ENCODE measurements around the gene IRF2BP1.

DNA sequence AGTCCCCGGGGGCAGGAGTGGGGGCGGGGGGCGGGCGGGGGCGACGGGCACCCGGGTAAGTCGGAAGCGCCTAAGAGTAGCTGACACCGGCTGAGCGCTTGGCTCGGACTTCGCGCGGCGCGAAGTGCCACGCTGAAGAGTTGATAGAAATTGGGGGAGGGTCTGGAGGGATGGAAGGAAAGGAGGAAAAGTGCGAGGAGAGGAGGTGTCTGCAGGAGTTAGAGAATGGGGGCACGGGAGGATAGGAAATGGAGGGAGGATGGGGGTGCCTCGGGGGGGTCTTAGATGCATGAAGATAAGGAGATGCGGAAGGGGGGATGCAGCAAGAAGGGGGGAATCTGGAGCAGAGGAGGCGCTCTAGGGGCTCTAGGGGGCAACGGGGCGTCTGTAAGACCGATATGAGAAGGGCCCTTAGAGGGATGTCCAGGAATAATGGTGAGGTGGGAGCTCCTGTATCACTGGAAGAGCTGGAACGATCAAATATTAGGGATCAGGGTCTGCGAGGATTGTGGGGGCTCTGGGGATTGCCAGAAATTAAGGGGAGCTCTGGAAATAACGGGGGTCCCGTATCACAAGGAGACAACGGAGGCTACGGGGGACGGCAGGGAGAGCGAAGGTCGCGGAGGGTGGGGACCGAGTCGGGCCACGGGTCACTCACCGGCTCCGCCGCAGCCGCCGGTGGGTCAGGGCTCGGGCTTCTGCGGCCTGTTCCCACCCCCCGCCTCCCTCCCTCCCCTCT is 16.1 kb upstream of the IRF2BP1 start, which contains the start of gene MYPOP:
- TF ChIP-seq, protein P1, sequence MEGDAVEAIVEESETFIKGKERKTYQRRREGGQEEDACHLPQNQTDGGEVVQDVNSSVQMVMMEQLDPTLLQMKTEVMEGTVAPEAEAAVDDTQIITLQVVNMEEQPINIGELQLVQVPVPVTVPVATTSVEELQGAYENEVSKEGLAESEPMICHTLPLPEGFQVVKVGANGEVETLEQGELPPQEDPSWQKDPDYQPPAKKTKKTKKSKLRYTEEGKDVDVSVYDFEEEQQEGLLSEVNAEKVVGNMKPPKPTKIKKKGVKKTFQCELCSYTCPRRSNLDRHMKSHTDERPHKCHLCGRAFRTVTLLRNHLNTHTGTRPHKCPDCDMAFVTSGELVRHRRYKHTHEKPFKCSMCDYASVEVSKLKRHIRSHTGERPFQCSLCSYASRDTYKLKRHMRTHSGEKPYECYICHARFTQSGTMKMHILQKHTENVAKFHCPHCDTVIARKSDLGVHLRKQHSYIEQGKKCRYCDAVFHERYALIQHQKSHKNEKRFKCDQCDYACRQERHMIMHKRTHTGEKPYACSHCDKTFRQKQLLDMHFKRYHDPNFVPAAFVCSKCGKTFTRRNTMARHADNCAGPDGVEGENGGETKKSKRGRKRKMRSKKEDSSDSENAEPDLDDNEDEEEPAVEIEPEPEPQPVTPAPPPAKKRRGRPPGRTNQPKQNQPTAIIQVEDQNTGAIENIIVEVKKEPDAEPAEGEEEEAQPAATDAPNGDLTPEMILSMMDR (IDR thresholded peaks at IDR 0.05) = no peak
- TF ChIP-seq ZFX (IDR thresholded peaks at IDR 0.05; ENCODE audit: borderline replicate concordance) = no peak
